Activated CD4-positive, alpha-beta T cell treated with anti-CD3 and anti-CD28 coated beads for 36 hours (primary cell): ENCODE measurements around the gene SRSF12. TPM values are rescaled to one million over a fixed set of nuclear protein-coding genes. Genes with fewer than 3 reads are reported as not detected.
"Not testable (repeated sequence)": the region's sequence is repeated elsewhere in the genome, so short reads cannot be mapped to it uniquely, and the experiment has no call there.

Experiments used
- ATAC-seq: fragments of 200-7000 bp; cut with Tn5 transposase; one replicate; pipeline ENCODE4 v1.10.0; 2021; ENCODE audit warnings: mild to moderate bottlenecking, moderate library complexity
- CTCF ChIA-PET: fragments of 350-600 bp; sonication (Branson Sonifier 250); formaldehyde crosslinking; loops from one replicate; lab custom pipeline; 2021; ENCODE audit warnings: antibody characterized with exemption; lab: Charles Lee
- POLR2A ChIA-PET: fragments of 350-600 bp; sonication (Branson Sonifier 250); formaldehyde crosslinking; loops from one replicate; lab custom pipeline; 2021; ENCODE audit warnings: antibody characterized with exemption, inconsistent platforms; lab: Charles Lee
- DNase-seq: peaks from one replicate; pipeline ENCODE4 v3.0.0-alpha.2; 2020
- H3K27ac Mint-ChIP-seq: one replicate; pipeline ENCODE4 v1.8.0; 2021; ENCODE audit warnings: mixed read lengths
- H3K27me3 Mint-ChIP-seq: one replicate; pipeline ENCODE4 v1.8.0; 2021; ENCODE audit warnings: mixed read lengths
- H3K36me3 Mint-ChIP-seq: one replicate; pipeline ENCODE4 v1.8.0; 2021; ENCODE audit warnings: low read depth, mixed read lengths
- H3K4me1 Mint-ChIP-seq: one replicate; pipeline ENCODE4 v1.8.0; 2021; ENCODE audit warnings: mixed read lengths
- H3K4me3 Mint-ChIP-seq: one replicate; pipeline ENCODE4 v1.8.0; 2021; ENCODE audit warnings: mild to moderate bottlenecking, moderate library complexity, mixed read lengths
- H3K9me3 Mint-ChIP-seq: one replicate; pipeline ENCODE4 v1.8.0; 2021; ENCODE audit warnings: low read depth, mixed read lengths
- intact Hi-C, 2 experiments: fragments of 100-400 bp; cut with DNase I in 1 of 2; cut with micrococcal nuclease in 1 of 2; formaldehyde crosslinking; loops; one replicate each; pipeline versions ENCODE4 v1.14.2 to v1.15.1; 2022 to 2024; cut with DNase I, micrococcal nuclease
- total RNA-seq, 2 experiments: library from RNA; stranded (reverse); gene quantifications; one replicate each; pipeline ENCODE4 v1.2.3, GENCODE V29; 2021

SRSF12 gene
- total RNA-seq, 2 experiments from 2014 or later = 0.26 to 0.27 TPM

GRCh38 chr6:89128256-89128671 is 10.4 kb upstream of the SRSF12 start:
- H3K4me1 Mint-ChIP-seq, DNase-seq, H3K36me3 Mint-ChIP-seq, ATAC-seq, H3K27ac Mint-ChIP-seq, intact Hi-C loops, POLR2A ChIA-PET, H3K27me3 Mint-ChIP-seq, H3K9me3 Mint-ChIP-seq, CTCF ChIA-PET, H3K4me3 Mint-ChIP-seq: not testable (repeated sequence)

- Mint-ChIP-seq H3K27ac (no peak overlapping the region), H3K9me3 (no peaks in the 10 kb centered on the region), H3K27me3 (no peaks in the 10 kb centered on the region), H3K4me3 (no peak overlapping the region), H3K4me1 (no peaks in the 10 kb centered on the region), H3K36me3 (no peaks in the 10 kb centered on the region)
- peak; percentile 71 for ATAC-seq
- ChIA-PET CTCF (interaction anchor here (1.1 to 1.6 kb wide), 4 partner anchors 18 to 139 kb away, joined by 4 to 5 read pairs (median 5); no protein-coding TSS in a partner anchor), POLR2A (interaction anchor here (1.0 kb wide), 1 partner anchor 23 kb away, joined by 3 read pairs; the partner anchor contains the start of gene PM20D2)
- no peak for DNase-seq
- intact Hi-C loops = loop anchor here (1.0 to 5.0 kb wide), 3 partner anchors 120 to 140 kb away; no protein-coding TSS in a partner anchor
Measured at GRCh38 chr6:89122625-89123024, 4.8 kb upstream of the SRSF12 start.

GRCh38 chr6:89121934-89122333 is 4.1 kb upstream of the SRSF12 start:
- ChIA-PET POLR2A (interaction anchor here (1.0 kb wide), 1 partner anchor 24 kb away, joined by 3 read pairs; the partner anchor contains the start of gene PM20D2), CTCF (interaction anchor here (1.1 to 1.3 kb wide), 3 partner anchors 17 to 139 kb away, joined by 3 to 4 read pairs (median 4); no protein-coding TSS in a partner anchor)
- Mint-ChIP-seq H3K4me3 (no peak overlapping the region), H3K27ac (no peak overlapping the region), H3K4me1 (peaks cover 4% of the 10 kb centered on the region), H3K36me3 (no peaks in the 10 kb centered on the region), H3K9me3 (no peaks in the 10 kb centered on the region), H3K27me3 (peaks cover 3% of the 10 kb centered on the region)
- DNase-seq (no peak), ATAC-seq (no peak)
- intact Hi-C loops = loop anchor here (1.0 to 5.0 kb wide), 3 partner anchors 120 to 140 kb away; no protein-coding TSS in a partner anchor

GRCh38 chr6:89120371-89120770 is 2.5 kb upstream of the SRSF12 start:
- no peak overlapping the region for H3K4me3 Mint-ChIP-seq
- ChIA-PET POLR2A (no interaction called here), CTCF (interaction anchor here (0.5 to 1.6 kb wide), 8 partner anchors 12 to 138 kb away, joined by 3 to 9 read pairs (median 4); partner anchors contain the start of gene PM20D2)
- no peak overlapping the region for H3K27ac Mint-ChIP-seq
- no peak for DNase-seq
- no peaks in the 10 kb centered on the region for H3K9me3 Mint-ChIP-seq
- ATAC-seq = no peak
- H3K36me3 Mint-ChIP-seq = no peaks in the 10 kb centered on the region
- intact Hi-C loops = loop anchor here in 1 of 2 experiments (5.0 kb wide), 1 partner anchor 138 kb away; no protein-coding TSS in a partner anchor
- H3K4me1 Mint-ChIP-seq = peaks cover 6% of the 10 kb centered on the region
- peaks cover 10% of the 10 kb centered on the region for H3K27me3 Mint-ChIP-seq

GRCh38 chr6:89118931-89119330 is 1.1 kb upstream of the SRSF12 start:
- Mint-ChIP-seq H3K4me3 (peak overlapping the region; percentile 3), H3K27ac (no peak overlapping the region), H3K9me3 (no peaks in the 10 kb centered on the region), H3K27me3 (peaks cover 10% of the 10 kb centered on the region), H3K36me3 (no peaks in the 10 kb centered on the region), H3K4me1 (peaks cover 6% of the 10 kb centered on the region)
- CTCF ChIA-PET = interaction anchor here (0.9 kb wide), 1 partner anchor 136 kb away, joined by 3 read pairs; no protein-coding TSS in a partner anchor
- DNase-seq (no peak), ATAC-seq (no peak)
- POLR2A ChIA-PET = interaction anchor here (0.6 kb wide), 1 partner anchor 1878 kb away, joined by 3 read pairs; no protein-coding TSS in a partner anchor
- intact Hi-C loops = loop anchor here in 1 of 2 experiments (5.0 kb wide), 1 partner anchor 137 kb away; no protein-coding TSS in a partner anchor

GRCh38 chr6:89116702-89117101 is 1.2 kb downstream of the SRSF12 start:
- Mint-ChIP-seq H3K4me3 (peak overlapping the region; percentile 74), H3K27me3 (peaks cover 10% of the 10 kb centered on the region), H3K9me3 (no peaks in the 10 kb centered on the region), H3K4me1 (peaks cover 6% of the 10 kb centered on the region), H3K27ac (no peak overlapping the region), H3K36me3 (no peaks in the 10 kb centered on the region)
- intact Hi-C loops = loop anchor here (1.0 to 5.0 kb wide), 4 partner anchors 28 to 134 kb away; partner anchors contain the start of gene PNRC1 (in 1 of the 2)
- DNase-seq (no peak), ATAC-seq (no peak)
- ChIA-PET POLR2A (interaction anchor here (1.2 to 2.0 kb wide), 2 partner anchors 29 to 37 kb away, joined by 6 to 8 read pairs; partner anchors contain the start of genes PM20D2 and PNRC1), CTCF (interaction anchor here (0.6 to 1.4 kb wide), 4 partner anchors 26 to 307 kb away, joined by 3 to 10 read pairs (median 4); no protein-coding TSS in a partner anchor)

- Mint-ChIP-seq H3K4me1 (peaks cover 2% of the 10 kb centered on the region), H3K9me3 (no peaks in the 10 kb centered on the region), H3K36me3 (no peaks in the 10 kb centered on the region), H3K27ac (no peak overlapping the region), H3K27me3 (peaks cover 6% of the 10 kb centered on the region), H3K4me3 (no peak overlapping the region)
- intact Hi-C loops = loop anchor here in 1 of 2 experiments (2.0 kb wide), 1 partner anchor 53 kb away; no protein-coding TSS in a partner anchor
- POLR2A ChIA-PET = interaction anchor here (0.6 kb wide), 1 partner anchor 30 kb away, joined by 3 read pairs; no protein-coding TSS in a partner anchor
- CTCF ChIA-PET = interaction anchor here (2.2 kb wide), 1 partner anchor 129 kb away, joined by 6 read pairs; no protein-coding TSS in a partner anchor
- ATAC-seq = no peak
- no peak for DNase-seq
Measured at GRCh38 chr6:89111933-89112332, 5.9 kb downstream of the SRSF12 start.

- H3K4me3 Mint-ChIP-seq = no peak overlapping the region
- H3K9me3 Mint-ChIP-seq = no peaks in the 10 kb centered on the region
- ChIA-PET POLR2A (no interaction called here), CTCF (interaction anchor here (0.6 kb wide), 1 partner anchor 1563 kb away, joined by 3 read pairs; no protein-coding TSS in a partner anchor)
- no peak for DNase-seq
- H3K36me3 Mint-ChIP-seq = no peaks in the 10 kb centered on the region
- ATAC-seq = peak; percentile 19
- H3K27me3 Mint-ChIP-seq = no peaks in the 10 kb centered on the region
- intact Hi-C loops = loop anchor here in 1 of 2 experiments (2.0 kb wide), 1 partner anchor 51 kb away; no protein-coding TSS in a partner anchor
- no peaks in the 10 kb centered on the region for H3K4me1 Mint-ChIP-seq
- no peak overlapping the region for H3K27ac Mint-ChIP-seq
Measured at GRCh38 chr6:89110284-89110683, 7.6 kb downstream of the SRSF12 start.

GRCh38 chr6:89100114-89100513 is 17.8 kb downstream of the SRSF12 start:
- CTCF ChIA-PET = interaction anchor here (2.4 kb wide), 1 partner anchor 15 kb away, joined by 15 read pairs; no protein-coding TSS in a partner anchor
- POLR2A ChIA-PET = no interaction called here
- Mint-ChIP-seq H3K9me3 (no peaks in the 10 kb centered on the region), H3K36me3 (no peaks in the 10 kb centered on the region), H3K27ac (no peak overlapping the region), H3K27me3 (no peaks in the 10 kb centered on the region), H3K4me1 (peaks cover 9% of the 10 kb centered on the region), H3K4me3 (no peak overlapping the region)
- ATAC-seq = no peak
- intact Hi-C loops = no loop called here
- DNase-seq = no peak

- intact Hi-C loops = loop anchor here in 1 of 2 experiments (2.0 to 5.0 kb wide), 2 partner anchors 16 to 49 kb away; partner anchors contain the start of gene PM20D2
- ATAC-seq = peak; percentile 86
- Mint-ChIP-seq H3K9me3 (no peaks in the 10 kb centered on the region), H3K4me1 (peaks cover 9% of the 10 kb centered on the region), H3K36me3 (no peaks in the 10 kb centered on the region), H3K4me3 (no peak overlapping the region), H3K27me3 (no peaks in the 10 kb centered on the region), H3K27ac (no peak overlapping the region)
- ChIA-PET CTCF (interaction anchor here (1.0 to 2.4 kb wide), 4 partner anchors 13 to 142 kb away, joined by 3 to 15 read pairs (median 8); partner anchors contain the start of gene PM20D2), POLR2A (interaction anchor here (0.5 to 1.7 kb wide), 5 partner anchors 15 to 47 kb away, joined by 3 to 9 read pairs (median 3); partner anchors contain the start of gene PNRC1)
- DNase-seq = no peak
Measured at GRCh38 chr6:89098461-89098860, 19.4 kb downstream of the SRSF12 start.

- H3K27me3 Mint-ChIP-seq = no peaks in the 10 kb centered on the region
- ChIA-PET CTCF (interaction anchor here (1.1 kb wide), 1 partner anchor 9 kb away, joined by 8 read pairs; no protein-coding TSS in a partner anchor), POLR2A (no interaction called here)
- ATAC-seq (no peak), DNase-seq (no peak)
- no peaks in the 10 kb centered on the region for H3K9me3 Mint-ChIP-seq
- H3K27ac Mint-ChIP-seq = no peak overlapping the region
- H3K4me1 Mint-ChIP-seq = peaks cover 25% of the 10 kb centered on the region
- intact Hi-C loops = loop anchor here in 1 of 2 experiments (10.0 kb wide), 1 partner anchor 1933 kb away; the partner anchor contains the start of gene ZNF292
- H3K4me3 Mint-ChIP-seq = no peak overlapping the region
- peaks cover 31% of the 10 kb centered on the region for H3K36me3 Mint-ChIP-seq
Measured at GRCh38 chr6:89087881-89088280, 30.0 kb downstream of the SRSF12 start.
